Right kidney (tissue), 9 donors: Measurements from ENCODE around the gene GGT1.
A peak's percentile ranks its signal among the peaks of the same experiment; 100 is the strongest.
"Not testable (repeated sequence)": the region's sequence is repeated elsewhere in the genome, so short reads cannot be mapped to it uniquely, and the experiment has no call there.

ENCODE experiments used
- DNase-seq: peaks from one replicate; pipeline ENCODE4 v3.0.0-alpha.2; 2016
- long read RNA-seq, 8 donors: transcript quantifications; one replicate each; lab custom pipeline, GENCODE V29; 2026

The GGT1 gene
- long read RNA-seq, donor 1, partial matches to known transcripts: 0 of 2 reads
- long read RNA-seq, donor 1, other reads (novel, unspliced or antisense): 0 of 2 reads
- long read RNA-seq, donor 2, transcript GGT1-205 (5 exons, 1,033 nt): major isoform, 5 of 5 reads
- long read RNA-seq, donor 2, partial matches to known transcripts: 0 of 5 reads
- long read RNA-seq, donor 2, other reads (novel, unspliced or antisense): 0 of 5 reads
- long read RNA-seq, donor 3, partial matches to known transcripts: 7 of 7 reads
- long read RNA-seq, donor 3, other reads (novel, unspliced or antisense): 0 of 7 reads
- long read RNA-seq, donor 4, partial matches to known transcripts: 13 of 26 reads
- long read RNA-seq, donor 4, other reads (novel, unspliced or antisense): 11 of 26 reads
- long read RNA-seq, donor 5, partial matches to known transcripts: 5 of 7 reads
- long read RNA-seq, donor 5, other reads (novel, unspliced or antisense): 0 of 7 reads
- long read RNA-seq, donor 6, transcript GGT1-205 (5 exons, 1,033 nt): major isoform, 5 of 13 reads
- long read RNA-seq, donor 6, partial matches to known transcripts: 5 of 13 reads
- long read RNA-seq, donor 6, other reads (novel, unspliced or antisense): 0 of 13 reads
- long read RNA-seq, donor 7, partial matches to known transcripts: 5 of 8 reads
- long read RNA-seq, donor 7, other reads (novel, unspliced or antisense): 0 of 8 reads
- long read RNA-seq, donor 8, partial matches to known transcripts: 6 of 6 reads
- long read RNA-seq, donor 8, other reads (novel, unspliced or antisense): 0 of 6 reads

DNA sequence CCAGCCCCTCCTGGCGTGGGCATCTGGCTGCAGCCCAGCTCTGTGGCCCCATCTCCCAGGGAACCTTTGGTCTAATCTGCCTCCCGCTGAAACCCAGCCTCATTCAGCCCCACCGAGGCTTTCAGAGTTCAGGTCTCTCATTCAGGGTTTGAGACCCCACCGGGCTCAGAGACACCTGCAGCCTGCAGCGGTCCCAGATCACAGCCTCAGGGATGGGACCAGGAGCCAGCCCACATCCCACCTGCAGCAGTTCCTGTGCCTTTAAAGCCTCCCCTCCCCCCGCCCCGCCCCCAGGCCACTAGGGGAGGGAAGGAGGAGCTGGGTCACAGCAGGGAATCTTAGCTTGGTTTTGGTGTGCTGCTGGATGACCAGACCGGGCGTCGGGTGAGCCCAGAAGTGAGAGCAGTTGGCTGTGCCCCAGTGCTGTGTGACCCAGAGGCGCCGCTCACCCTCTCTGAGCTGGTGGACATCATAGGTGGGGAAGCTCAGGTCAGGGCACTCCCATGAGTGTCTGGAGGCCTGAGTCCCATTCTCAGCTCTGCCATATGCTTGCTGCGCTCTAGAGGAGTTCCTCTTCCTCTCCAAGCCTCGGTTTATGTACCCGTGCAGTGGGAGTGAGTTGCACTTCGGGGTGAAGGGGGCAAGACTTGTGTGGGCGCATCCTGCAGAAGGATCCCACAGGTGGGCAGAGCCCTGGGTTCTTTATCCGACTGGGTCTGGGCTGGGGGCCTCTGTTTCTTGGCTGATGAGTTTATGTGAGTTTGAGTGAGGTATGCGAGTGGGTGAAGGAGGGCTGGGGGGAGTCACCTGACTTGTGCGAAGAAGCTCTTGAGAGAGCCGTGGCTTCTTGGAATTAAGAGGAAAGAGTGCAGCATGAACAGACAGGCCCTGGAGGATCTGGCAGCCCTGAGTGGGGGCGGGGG, at the start of gene GGT1:
Gene GGT1 (plus strand): TSS at position 347 of the 923 bp plus-strand sequence. CDS start 7,889 bp downstream, outside the sequence.
- DNase-seq: not testable (repeated sequence)

DNA sequence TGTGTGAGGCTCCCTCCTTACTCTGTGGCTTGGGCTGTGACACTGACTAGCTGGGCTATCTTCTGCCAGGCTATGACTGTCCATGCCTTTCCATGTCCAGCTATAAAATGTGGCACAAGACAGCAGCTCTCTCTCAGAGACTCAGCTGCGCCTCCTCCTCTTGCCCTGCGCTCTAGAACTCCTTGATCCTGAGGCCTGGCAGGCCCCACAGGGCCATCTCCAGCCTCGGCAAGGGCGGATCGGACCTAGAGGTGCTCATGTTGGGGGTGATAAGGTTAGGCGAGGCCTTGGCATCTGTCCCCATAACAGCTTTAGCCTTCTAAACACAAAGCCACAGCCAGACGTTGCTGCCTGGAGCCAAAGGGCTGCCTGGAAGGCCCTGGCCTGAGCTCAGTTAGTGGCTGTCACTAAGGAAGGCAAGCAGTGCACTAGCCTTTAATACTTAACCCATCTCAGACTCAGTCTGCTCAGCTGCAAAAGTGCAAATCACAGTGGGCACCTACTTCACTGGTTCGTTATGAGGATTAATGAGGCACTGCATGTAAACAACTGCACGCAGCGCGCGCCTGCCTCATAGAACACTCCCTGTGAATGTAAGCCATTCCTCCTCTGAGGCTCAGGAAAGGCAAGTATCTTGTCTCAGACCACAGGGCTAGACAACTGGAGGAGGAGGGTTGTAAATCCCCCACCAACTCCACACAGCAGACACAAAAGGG, 49.2 kb upstream of the GGT1 start:
- no peak for DNase-seq

DNA sequence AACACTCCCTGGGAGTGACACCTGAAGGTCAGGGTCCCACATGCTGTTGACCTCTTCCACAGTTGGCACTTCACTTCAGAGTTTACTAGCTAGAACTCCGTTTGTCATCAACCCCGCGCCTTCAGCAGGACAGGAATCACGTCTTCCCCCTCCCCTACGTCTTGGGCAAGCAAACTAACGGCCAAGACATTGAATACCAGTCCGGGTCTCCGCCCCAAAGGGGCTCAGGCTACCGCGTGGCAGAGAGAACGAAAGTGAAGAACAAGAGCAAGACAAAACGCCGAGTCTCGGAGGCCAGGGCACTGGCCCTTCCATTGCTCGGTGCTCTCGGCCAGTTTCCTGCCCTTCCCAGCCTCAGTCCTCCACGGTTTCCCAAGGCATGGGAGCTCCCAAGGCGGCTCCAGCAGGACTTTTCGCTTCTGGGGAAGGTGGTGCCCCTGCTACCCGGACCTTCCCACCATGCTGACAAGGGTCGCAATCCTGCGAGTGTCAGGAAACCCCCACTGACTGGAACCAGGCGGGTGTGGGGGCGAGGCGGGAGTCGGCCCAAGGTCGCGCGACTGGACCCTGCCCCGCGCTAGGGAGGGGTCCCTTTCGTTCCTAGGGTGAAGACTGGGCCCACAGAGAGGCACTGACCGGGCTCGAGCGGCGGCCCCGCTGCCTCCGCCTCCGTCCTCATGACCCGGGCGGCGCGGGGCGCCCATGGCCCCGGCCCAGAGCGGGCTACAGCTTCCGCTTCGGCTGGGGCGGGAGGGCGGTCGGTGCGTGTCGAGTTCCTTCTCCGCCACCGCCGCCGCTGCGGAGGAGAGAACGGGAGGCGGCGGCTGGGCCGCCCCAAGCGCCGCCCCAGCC, 48.5 kb upstream of the GGT1 start, which contains the start of gene GUCD1:
Gene GUCD1 (minus strand): TSS at position 826 of the 852 bp plus-strand sequence. CDS start 147 bp downstream, at position 679.
- peak; percentile 94 for DNase-seq

DNA sequence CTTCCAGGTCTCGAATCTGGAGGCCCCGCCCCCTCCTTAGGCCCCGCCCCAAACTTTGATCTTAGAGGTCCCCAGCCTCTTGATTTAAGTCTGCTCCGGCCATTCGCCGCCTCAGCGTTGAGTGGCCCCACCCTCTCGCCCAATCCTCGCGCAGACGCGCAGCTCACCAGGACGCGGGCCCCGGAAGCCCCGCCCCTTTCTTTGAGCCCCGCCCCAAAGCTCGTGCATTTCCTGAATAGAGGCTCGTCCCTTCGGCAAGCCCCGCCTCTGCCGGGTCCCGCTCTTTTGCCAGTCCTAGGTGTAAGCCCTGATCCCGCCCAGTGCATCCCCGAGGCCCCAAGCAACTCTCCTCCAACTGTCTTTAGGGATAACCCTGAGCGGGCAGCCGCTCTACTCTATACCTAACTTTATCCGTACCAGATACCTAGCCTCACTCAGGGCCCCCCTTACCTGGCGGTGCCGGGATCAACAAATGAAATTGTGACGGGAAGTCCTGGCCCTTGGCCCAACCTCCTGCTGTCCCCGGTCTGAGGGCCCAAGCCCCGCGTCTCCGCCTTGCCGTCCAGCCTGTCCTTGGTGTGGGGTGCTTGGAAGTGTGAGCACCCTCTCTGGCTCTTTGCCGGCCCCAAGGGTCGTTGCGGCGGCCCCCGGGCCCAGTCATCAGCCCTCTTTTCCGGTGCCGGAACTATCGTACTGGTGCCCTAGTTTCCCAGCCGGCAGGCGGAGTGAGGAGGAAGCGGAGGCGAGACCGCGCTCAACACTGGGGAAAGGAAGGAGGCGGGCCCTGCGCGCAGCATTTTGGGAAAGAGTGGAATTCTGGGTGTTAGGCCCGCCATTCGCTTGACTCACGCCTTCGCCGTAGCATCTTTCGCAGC, 47.6 kb upstream of the GGT1 start, which contains the start of gene SNRPD3:
Gene SNRPD3 (plus strand): TSS at position 835 of the 875 bp plus-strand sequence. CDS start 1,676 bp downstream, outside the sequence.
- peak; percentile 99 for DNase-seq

DNA sequence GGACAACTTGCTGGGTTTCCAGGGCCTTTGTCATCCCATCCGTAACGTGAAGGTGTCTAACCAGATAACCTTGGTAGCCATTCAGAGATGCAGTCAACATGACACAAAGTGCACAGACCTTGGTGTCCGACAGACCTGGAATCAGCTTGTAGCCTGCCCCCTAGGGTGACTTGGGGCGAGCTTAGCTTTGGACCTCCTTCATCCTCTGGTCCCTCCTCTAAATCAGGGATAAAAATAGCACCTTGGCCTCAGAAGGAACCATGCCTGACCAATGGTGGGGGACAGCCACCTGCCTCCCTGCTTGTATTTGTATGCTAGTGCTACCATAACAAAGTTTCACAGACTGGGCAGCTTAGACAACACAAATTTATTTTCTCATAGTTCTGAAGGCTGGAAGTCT, 43.5 kb upstream of the GGT1 start:
- DNase-seq: no peak

DNA sequence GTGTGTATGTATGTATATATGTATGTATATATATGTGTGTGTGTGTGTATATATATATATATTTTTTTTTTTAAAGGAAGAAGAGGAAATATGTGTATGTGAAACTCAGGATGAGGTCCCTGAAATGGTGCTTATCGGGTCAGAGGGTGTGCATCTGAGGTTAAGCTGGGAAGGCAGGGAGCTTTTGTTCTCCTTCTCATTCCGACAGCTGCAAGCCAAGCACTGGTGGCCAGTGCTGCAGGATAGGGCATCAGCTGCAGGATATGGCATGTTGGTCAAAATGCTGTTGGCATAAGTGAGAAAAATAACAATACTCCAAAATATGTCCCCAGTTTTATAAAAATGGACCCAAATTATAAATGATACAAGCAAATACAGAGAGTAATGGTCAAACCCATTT, 39.7 kb upstream of the GGT1 start:
- no peak for DNase-seq

DNA sequence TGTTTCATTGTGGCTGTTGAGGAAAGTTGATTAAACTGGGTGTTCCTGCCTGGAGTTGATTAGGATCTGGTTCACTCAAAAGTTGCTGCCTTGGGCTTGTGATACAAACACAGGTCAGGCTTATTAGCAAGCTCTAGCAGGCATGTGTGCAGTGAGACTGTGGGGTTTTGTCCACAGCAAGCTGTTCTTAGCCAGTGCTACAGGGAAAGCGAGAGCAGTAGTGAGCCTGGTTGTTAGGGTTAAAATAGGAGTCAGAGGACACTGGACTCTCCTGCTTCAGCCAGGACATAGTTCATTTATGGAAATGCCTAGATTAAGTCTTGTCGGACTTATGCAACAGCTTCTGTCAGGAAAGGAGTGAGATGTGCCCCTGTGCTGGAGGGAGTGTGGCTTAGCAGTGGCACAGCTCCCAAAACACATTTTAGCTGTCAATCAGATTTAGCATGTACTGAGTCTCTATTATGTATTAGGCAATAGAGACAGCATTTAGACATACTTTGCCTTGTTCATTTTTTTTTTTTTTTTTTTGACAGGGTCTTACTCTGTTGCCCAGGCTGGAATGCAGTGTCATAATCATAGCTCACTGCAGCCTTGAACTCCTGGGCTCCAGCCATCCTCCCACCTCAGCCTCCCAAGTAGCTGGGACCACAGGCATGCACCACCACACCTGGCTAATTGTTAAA, 38.5 kb upstream of the GGT1 start:
- DNase-seq: no peak

DNA sequence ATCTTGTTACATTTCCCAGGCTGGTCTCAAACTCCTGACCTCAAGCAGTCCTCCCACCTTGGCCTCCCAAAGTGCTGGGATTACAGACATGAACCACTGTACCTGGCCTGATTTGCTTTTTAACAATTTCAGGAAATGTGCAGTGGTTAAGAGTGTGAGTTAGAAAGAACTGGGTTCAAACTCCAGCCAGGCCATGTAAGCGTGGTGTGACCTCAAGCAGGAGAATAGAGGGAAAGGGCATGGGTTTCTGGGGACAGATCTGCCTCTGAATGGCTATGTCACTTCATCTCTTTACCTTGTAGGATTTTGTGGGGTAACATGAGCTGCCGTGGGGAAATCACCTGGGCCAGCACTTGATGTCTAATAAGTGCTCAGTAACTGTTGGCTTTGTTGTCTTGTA, 37.9 kb upstream of the GGT1 start:
- no peak for DNase-seq

DNA sequence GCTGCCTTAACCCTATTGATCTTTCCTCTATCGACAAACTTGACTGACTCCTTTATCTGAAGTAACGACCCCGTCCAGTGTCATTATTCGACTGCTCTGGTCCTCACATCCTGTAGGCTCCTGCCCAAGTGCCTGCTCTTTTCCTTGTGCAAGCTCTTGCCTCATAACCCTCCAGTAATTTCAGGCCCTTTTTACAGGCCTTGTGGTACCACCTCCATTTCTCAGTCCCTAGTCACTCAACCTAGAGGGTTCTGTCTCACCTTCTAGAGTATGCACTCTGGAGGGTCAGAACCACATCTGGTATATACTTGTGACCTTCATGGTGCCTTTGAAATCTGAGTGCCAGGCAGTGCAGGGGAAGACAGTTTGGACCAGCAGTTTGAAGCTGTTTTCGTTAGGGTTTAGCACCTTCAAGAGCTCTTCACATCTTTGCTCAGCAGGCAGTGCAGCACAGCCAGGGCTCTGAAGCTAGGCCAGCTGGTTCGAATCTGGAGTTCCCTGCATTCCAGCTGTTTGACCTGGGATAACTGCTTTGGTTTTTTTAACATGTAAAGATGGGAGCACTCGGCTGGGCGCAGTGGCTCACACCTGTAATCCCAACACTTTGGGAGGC, 36.0 kb upstream of the GGT1 start:
- no peak for DNase-seq

DNA sequence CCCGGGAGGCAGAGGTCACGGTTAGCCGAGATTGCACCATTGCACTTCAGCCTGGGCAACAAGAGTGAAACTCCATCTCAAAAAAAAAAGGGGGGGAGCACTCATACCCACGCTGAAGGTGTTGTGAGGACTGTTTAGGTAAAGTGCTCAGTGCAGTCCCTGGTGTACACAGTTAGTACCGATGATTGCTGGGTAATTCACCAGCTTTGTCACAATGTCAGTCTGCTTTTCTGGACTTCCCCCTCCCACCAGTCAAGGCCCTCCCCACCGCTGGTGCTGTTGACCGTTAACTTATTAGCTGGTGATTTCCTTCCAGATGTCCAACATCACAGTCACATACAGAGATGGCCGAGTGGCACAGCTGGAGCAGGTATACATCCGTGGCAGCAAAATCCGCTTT, 35.3 kb upstream of the GGT1 start:
- DNase-seq: no peak

DNA sequence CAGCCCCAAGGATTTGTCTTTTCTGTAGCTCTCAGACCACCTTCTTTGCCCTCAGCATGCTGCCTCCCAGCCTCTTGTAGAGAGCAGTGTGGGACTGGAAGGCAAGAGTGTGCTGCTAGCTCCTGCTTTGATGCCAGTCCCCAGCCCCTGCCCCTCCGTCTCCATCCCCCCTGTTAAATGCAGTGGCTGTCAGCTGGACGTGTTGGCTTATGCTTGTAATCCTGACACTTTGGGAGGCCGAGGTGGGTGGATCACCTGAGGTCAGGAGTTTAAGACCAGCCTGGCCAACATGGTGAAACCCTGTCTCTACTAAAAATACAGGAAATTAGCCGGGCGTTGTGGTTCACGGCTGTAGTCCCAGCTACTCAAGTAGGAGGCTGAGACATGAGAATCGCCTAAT, 31.7 kb upstream of the GGT1 start:
- DNase-seq: no peak

DNA sequence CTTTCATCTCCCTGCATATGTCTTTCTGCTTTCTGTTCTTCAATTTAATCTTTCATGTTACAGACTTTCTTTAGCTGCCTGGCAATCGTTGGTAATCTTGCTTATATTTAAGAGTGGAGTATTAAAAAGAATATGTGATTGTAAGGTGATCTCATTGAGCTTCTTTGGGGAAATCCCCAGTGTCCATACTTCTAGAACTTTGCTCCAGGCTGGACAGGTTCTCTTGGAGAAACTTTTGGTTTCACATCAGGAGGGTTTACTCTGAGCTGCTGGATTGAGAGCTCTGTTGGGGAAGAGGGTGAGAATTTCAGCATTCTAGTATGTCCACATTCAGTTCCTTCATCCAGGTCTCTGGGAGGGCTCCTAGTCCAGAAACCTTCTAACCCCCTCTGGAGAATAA, 26.2 kb upstream of the GGT1 start:
- no peak for DNase-seq

DNA sequence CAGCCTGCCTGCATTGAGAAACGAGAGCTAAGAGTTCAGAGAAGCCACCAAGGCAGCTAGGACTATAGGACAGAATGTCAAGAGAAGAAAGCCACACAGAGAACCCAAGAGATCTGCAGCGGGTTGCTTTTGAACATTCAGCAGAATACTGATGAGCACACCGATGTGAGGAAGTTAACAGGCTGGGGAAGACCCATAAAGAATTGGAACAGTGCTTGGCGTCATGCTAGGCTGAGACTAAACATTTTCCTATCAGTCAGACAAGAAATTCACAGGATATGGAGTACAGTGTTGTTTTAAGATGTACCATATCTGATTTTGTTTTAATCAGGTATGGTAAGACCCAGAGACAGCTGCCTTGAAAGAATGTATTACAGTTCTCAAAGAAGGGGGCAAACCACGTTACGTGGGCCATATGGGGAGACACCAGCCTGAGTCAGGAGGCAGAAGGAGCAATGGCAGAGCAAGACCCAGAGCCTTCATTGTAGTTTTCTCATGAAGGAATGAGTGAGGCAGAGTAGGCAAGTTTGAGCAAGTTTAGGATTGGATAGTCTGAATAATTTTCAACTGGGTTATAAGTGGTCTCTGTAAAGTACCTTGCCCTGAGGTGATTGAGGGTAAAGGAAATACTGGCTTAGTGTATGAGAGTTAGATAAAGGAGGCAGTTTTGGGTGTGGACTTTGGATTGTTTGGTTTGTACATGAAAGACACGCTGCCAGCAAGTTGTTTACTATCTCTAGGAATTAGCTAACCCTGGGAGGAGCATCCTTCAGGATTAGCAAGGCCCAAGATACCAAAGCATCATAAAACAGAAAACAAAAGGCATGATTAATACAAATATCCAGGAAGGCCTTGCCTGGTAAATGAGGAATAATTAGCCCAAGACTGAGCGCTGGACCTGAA, 24.4 kb upstream of the GGT1 start:
- no peak for DNase-seq

DNA sequence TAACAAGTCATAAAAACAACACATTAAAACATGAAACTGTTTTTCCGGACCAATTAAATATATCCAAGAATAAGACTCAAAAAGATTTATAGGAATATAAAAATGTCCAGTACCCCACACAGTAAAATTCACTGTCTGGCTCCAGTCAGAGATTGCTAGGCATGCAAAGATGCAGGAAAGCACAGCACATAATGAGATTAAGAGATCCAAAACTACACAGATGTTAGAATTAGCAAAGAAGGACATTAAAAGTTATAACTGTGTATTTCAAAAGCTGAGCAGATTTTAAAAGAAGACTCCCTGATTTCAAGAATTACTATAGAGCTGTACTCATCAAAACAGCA, 23.8 kb upstream of the GGT1 start:
- DNase-seq: no peak

DNA sequence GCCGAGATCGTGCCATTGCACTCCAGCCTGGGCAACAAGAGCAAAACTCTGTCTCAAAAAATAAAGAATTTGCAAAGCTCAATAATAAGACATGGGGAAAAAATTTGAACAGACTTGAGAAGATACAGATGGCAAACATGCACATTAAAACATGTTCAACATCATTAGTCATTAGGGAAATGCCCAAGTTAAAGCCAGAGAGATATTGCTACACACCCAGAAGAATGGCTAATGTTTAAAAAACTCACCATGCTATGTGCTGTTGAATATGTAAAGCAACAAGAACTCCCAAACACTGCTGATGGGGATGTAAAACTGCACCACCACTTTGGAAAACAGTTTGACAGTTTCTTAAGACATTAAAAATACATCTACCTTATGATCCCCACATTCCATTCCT, 22.7 kb upstream of the GGT1 start:
- no peak for DNase-seq

DNA sequence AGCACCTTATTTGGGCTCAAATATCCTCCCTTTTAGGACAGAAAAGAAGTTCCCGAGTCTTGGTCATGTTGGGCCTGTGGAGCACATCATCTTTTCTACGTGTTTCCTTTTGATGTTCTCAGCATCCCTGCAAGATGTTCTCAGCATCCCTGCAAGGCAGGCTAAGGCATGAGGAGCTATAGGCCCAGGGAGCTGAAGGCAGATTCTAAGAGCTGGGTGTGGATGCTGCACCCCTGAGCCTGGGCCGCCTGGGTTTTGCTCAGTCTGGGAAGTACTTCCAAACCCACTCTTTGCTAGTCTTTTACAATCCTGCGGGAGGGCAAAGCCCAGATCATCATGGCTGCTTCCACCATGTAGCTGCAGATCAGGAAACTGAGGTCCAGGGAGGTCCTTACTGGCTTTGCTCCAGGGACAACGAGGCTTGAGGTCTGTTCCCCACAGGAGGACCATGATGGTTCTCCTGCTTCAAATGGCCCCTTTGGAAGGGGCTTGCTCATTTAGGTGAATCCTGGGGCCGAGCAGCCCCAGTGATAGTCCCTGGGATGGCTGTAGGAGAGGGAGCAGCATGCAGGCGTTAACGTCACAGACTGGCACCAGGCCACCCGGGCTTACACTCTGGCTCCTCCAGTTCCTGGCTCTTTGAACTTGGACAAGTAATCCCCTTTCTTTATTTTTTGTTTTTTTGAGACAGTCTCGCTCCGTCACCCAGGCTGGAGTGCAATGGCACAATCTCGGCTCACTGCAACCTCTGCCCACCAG, 20.8 kb upstream of the GGT1 start:
- no peak for DNase-seq
